T-cell (primary cell): ENCODE results near the gene GBF1. TPM values are rescaled to one million over a fixed set of nuclear protein-coding genes. Genes with fewer than 3 reads are reported as not detected.

ENCODE experiments used
- ATAC-seq, 4 experiments: fragments of 200-7000 bp in 3 of 4; fragments of 150-1000 bp in 1 of 4; cut with Tn5 transposase; replicated peaks in 1 of 4; 1 replicate in 3 of 4; 2 replicates in 1 of 4; pipeline ENCODE4 v1.10.0; 2021; ENCODE audit warnings: moderate library complexity in 3 of 4, mild to moderate bottlenecking in 2 of 4, moderate number of reproducible peaks in 1 of 4
- CTCF ChIA-PET, 2 donors: fragments of 300-600 bp; sonication (Branson Sonifier 250); formaldehyde crosslinking; loops; one replicate each; lab custom pipeline; 2022; ENCODE audit warnings: antibody characterized with exemption in 2 of 2; lab: Charles Lee
- POLR2A ChIA-PET, 2 donors: fragments of 300-600 bp; sonication (Branson Sonifier 250); formaldehyde crosslinking; loops; one replicate each; lab custom pipeline; 2022; ENCODE audit warnings: antibody characterized with exemption in 2 of 2; lab: Charles Lee
- DNase-seq, 35 experiments: peaks; one replicate each; pipeline versions ENCODE4 v3.0.0 to v3.0.0-alpha.2; 2013 to 2023
- H3K27ac ChIP-seq: one replicate; pipeline ENCODE4 v1.5.1; 2013; ENCODE audit warnings: low read length
- H3K27me3 ChIP-seq, 2 experiments: replicated peaks in 1 of 2; 1 replicate in 1 of 2; 2 replicates in 1 of 2; pipeline versions ENCODE4 v1.6.1 to v1.7.0; 2013; ENCODE audit warnings: low read length in 1 of 2, mixed read lengths in 1 of 2; ENCODE audit not compliant: control insufficient read depth in 2 of 2, insufficient read depth in 2 of 2; ENCODE audit errors: extremely low read depth in 1 of 2
- H3K36me3 ChIP-seq, 2 donors: 1 replicate in 1 of 2; 2 replicates in 1 of 2; pipeline versions ENCODE4 v1.6.1 to v1.7.0; 2013; ENCODE audit warnings: low read length in 1 of 2; ENCODE audit not compliant: control insufficient read depth in 2 of 2, insufficient read depth in 1 of 2; ENCODE audit errors: extremely low read depth in 1 of 2
- H3K4me1 ChIP-seq, 2 experiments: 1 replicate in 1 of 2; 2 replicates in 1 of 2; pipeline versions ENCODE4 v1.6.1 to v1.7.0; 2013; ENCODE audit warnings: low read length in 2 of 2, mixed read lengths in 1 of 2; ENCODE audit not compliant: insufficient read depth in 2 of 2, control insufficient read depth in 1 of 2; ENCODE audit errors: extremely low read depth in 1 of 2
- H3K4me3 ChIP-seq, 2 donors: 1 replicate in 1 of 2; 2 replicates in 1 of 2; pipeline versions ENCODE4 v1.5.1 to v1.7.0; 2013; ENCODE audit warnings: mild to moderate bottlenecking in 2 of 2, low read length in 1 of 2, moderate library complexity in 1 of 2; ENCODE audit not compliant: control insufficient read depth in 1 of 2; ENCODE audit errors: extremely low read depth in 1 of 2
- H3K9me3 ChIP-seq: 2 replicates; pipeline ENCODE4 v1.7.0; 2013
- H3K27ac Mint-ChIP-seq, 2 donors: one replicate each; pipeline ENCODE4 v1.8.0; 2020 to 2021; ENCODE audit warnings: mild to moderate bottlenecking in 2 of 2, mixed read lengths in 2 of 2
- H3K27me3 Mint-ChIP-seq, 2 donors: one replicate each; pipeline ENCODE4 v1.8.0; 2021 to 2022; ENCODE audit warnings: mixed read lengths in 2 of 2
- H3K36me3 Mint-ChIP-seq: one replicate; pipeline ENCODE4 v1.8.0; 2021; ENCODE audit warnings: mixed read lengths
- H3K4me1 Mint-ChIP-seq, 3 donors: one replicate each; pipeline ENCODE4 v1.8.0; 2020 to 2022; ENCODE audit warnings: mixed read lengths in 3 of 3, mild to moderate bottlenecking in 1 of 3
- H3K4me3 Mint-ChIP-seq, 3 donors: one replicate each; pipeline ENCODE4 v1.8.0; 2020 to 2022; ENCODE audit warnings: mild to moderate bottlenecking in 3 of 3, mixed read lengths in 3 of 3, moderate library complexity in 3 of 3
- H3K9me3 Mint-ChIP-seq, 3 donors: one replicate each; pipeline ENCODE4 v1.8.0; 2020 to 2022; ENCODE audit warnings: mixed read lengths in 3 of 3
- WGBS: methylation state at CpG from one replicate; pipeline ENCODE4 v1.1.5; 2013; ENCODE audit warnings: missing lambda C conversion rate; ENCODE audit not compliant: insufficient coverage; 5-methylcytosine and 5-hydroxymethylcytosine counted together
- total RNA-seq, 35 experiments: library from RNA in 6 of 35; stranded (reverse) in 6 of 35; fragments of 120-200 nt in 1 of 35; gene quantifications; one replicate each; pipeline versions ENCODE4 v1.2.1 to v1.2.4 and lab custom pipeline; 2013 to 2026

Gene GBF1
- total RNA-seq, 5 donors from 2014 or later (not counting 1 experiment from before 2014, with no cell fraction given), result 37.2 to 41.1 (median 38.7) TPM

DNA sequence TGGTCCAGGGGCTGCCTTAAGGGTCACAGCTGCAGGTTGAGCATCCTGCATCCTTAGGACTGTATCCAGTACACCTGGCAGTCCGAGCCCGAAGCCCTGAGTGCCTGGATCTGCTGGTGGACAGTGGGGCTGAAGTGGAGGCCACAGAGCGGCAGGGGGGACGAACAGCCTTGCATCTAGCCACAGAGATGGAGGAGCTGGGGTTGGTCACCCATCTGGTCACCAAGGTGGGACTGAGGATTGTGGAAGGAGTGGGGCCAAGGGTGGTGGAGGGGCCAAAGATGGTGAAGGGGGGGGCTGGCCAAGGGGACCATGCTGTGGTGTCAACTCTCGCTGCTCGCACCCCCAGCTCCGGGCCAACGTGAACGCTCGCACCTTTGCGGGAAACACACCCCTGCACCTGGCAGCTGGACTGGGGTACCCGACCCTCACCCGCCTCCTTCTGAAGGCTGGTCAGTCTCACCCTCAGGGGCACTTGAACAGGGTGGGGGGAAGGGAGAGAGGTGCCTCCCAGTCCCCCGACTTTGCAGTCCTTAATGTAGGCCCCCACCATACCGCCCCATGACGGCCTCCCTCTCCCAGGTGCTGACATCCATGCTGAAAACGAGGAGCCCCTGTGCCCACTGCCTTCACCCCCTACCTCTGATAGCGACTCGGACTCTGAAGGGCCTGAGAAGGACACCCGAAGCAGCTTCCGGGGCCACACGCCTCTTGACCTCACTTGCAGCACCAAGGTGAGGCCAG lies 155.4 kb downstream of the GBF1 start:
- peaks cover 14 to 53% of the 10 kb centered on the region in 2 donors for H3K36me3 ChIP-seq
- ChIA-PET CTCF (interaction anchor here in 1 of 2 donors (0.7 kb wide), 2 partner anchors 17 to 129 kb away, joined by 3 to 6 read pairs; no protein-coding TSS in a partner anchor), POLR2A (no interaction called here)
- peaks cover 12 to 51% of the 10 kb centered on the region in 2 experiments for H3K4me1 ChIP-seq
- Mint-ChIP-seq H3K4me1 (peaks cover 34 to 41% (median 39%) of the 10 kb centered on the region in 3 donors), H3K27ac (no peak overlapping the region), H3K4me3 (no peak overlapping the region), H3K36me3 (peaks cover 22% of the 10 kb centered on the region), H3K9me3 (no peaks in the 10 kb centered on the region), H3K27me3 (no peaks in the 10 kb centered on the region)
- ATAC-seq, result no peak
- no peaks in the 10 kb centered on the region for H3K9me3 ChIP-seq
- H3K27ac ChIP-seq, result no peak overlapping the region
- H3K4me3 ChIP-seq, result no peak overlapping the region
- peak in 1 of 35 experiments; percentile 12 for DNase-seq
- WGBS, result 93% methylated on average over 10 of the region's 22 CpGs
- H3K27me3 ChIP-seq, result no peaks in the 10 kb centered on the region

DNA sequence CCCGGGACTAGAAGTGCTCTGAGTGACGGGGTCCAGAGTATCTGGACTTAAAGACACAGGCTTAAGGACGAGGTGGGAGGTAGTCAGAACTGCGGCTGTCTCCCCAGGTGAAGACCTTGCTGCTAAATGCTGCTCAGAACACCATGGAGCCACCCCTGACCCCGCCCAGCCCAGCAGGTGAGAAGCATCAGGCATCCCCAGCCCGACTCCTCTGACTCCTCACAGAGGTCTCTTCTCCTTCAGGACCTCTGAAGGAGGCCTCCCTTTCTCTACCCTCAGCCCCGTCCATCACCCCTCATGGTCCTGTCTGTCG lies 156.0 kb downstream of the GBF1 start:
- H3K4me1 ChIP-seq, result peaks cover 9 to 46% of the 10 kb centered on the region in 2 experiments
- WGBS, result 88% methylated on average over 6 of the region's 8 CpGs

DNA sequence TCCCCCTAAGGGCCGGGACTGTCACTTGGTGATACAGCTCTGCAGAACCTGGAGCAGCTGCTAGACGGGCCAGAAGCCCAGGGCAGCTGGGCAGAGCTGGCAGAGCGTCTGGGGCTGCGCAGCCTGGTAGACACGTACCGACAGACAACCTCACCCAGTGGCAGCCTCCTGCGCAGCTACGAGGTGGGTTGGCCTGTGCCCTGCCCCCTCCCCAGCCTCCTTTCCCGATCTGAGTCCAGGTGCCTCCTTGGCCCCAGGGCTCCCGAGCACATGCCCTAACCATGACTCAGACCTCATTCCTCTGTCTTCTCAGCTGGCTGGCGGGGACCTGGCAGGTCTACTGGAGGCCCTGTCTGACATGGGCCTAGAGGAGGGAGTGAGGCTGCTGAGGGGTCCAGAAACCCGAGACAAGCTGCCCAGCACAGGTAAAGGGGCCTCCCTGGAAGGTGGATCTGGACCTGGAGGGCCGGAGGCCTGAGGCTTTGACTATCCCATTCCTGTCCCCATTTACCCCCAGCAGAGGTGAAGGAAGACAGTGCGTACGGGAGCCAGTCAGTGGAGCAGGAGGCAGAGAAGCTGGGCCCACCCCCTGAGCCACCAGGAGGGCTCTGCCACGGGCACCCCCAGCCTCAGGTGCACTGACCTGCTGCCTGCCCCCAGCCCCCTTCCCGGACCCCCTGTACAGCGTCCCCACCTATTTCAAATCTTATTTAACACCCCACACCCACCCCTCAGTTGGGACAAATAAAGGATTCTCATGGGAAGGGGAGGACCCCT lies 156.6 kb downstream of the GBF1 start:
- H3K9me3 ChIP-seq, result no peaks in the 10 kb centered on the region
- peaks cover 18% of the 10 kb centered on the region for H3K36me3 Mint-ChIP-seq
- H3K4me1 Mint-ChIP-seq, result peaks cover 31 to 36% (median 32%) of the 10 kb centered on the region in 3 donors
- POLR2A ChIA-PET, result interaction anchor here in 1 of 2 donors (0.5 to 0.6 kb wide), 2 partner anchors 14 to 27 kb away, joined by 3 to 4 read pairs; no protein-coding TSS in a partner anchor
- no peak overlapping the region for H3K27ac ChIP-seq
- H3K4me3 Mint-ChIP-seq, result no peak overlapping the region
- WGBS, result 80% methylated on average over 8 of the region's 18 CpGs
- peaks cover 4 to 40% of the 10 kb centered on the region in 2 experiments for H3K4me1 ChIP-seq
- peak in 1 of 35 experiments; percentile 17 for DNase-seq
- no peaks in the 10 kb centered on the region for H3K9me3 Mint-ChIP-seq
- H3K36me3 ChIP-seq, result peaks cover 14 to 46% of the 10 kb centered on the region in 2 donors
- H3K27ac Mint-ChIP-seq, result peak overlapping the region in 1 of 2 donors; percentile 8
- CTCF ChIA-PET, result interaction anchor here in 1 of 2 donors (0.6 kb wide), 1 partner anchor 17 kb away, joined by 3 read pairs; no protein-coding TSS in a partner anchor
- H3K27me3 Mint-ChIP-seq, result no peaks in the 10 kb centered on the region
- H3K4me3 ChIP-seq, result no peak overlapping the region
- no peaks in the 10 kb centered on the region for H3K27me3 ChIP-seq
- no peak for ATAC-seq

More for the DNA sequence above, 156.0 kb downstream of the GBF1 start:
- peaks cover 14 to 52% of the 10 kb centered on the region in 2 donors for H3K36me3 ChIP-seq
- H3K9me3 ChIP-seq, result no peaks in the 10 kb centered on the region
- ATAC-seq, result no peak
- Mint-ChIP-seq H3K4me1 (peaks cover 35 to 38% (median 36%) of the 10 kb centered on the region in 3 donors), H3K36me3 (peaks cover 22% of the 10 kb centered on the region), H3K9me3 (no peaks in the 10 kb centered on the region), H3K27me3 (no peaks in the 10 kb centered on the region), H3K4me3 (no peak overlapping the region), H3K27ac (no peak overlapping the region)
- no peaks in the 10 kb centered on the region for H3K27me3 ChIP-seq
- ChIA-PET POLR2A (no interaction called here), CTCF (no interaction called here)
- H3K4me3 ChIP-seq, result no peak overlapping the region
- peak in 1 of 35 experiments; percentile 21 for DNase-seq
- H3K27ac ChIP-seq, result no peak overlapping the region

DNA sequence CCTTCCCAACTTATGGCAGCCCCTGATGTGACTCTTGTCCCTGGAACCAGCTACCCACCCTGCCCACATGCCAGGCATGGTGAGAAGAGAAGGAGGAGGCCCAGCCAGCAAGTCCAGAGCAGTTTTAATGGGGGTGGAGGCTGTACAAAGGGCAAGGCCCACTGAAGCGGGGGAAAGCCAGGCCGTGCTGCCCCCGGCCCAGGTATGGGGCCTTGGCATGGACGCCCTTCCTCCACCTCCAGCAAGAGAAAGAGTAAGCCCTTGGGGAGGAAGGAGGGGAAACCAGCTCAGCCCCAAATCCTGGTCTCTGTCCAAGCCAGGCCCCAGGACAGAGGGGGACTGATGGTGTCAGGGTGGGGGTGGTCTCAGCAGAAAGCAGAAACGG lies 157.2 kb downstream of the GBF1 start:
- peaks cover 13 to 40% of the 10 kb centered on the region in 2 donors for H3K36me3 ChIP-seq
- Mint-ChIP-seq H3K4me1 (peaks cover 26 to 32% (median 27%) of the 10 kb centered on the region in 3 donors), H3K27ac (peak overlapping the region in 1 of 2 donors; percentile 8), H3K4me3 (no peak overlapping the region), H3K27me3 (no peaks in the 10 kb centered on the region), H3K36me3 (peaks cover 17% of the 10 kb centered on the region), H3K9me3 (no peaks in the 10 kb centered on the region)
- peaks cover 0 to 4% of the 10 kb centered on the region in 2 experiments for H3K27me3 ChIP-seq
- ChIA-PET POLR2A (interaction anchor here in 1 of 2 donors (0.5 kb wide), 1 partner anchor 27 kb away, joined by 3 read pairs; no protein-coding TSS in a partner anchor), CTCF (no interaction called here)
- no CpG with 5 or more reads among the region's 5 CpGs for WGBS
- H3K27ac ChIP-seq, result no peak overlapping the region
- H3K4me3 ChIP-seq, result no peak overlapping the region
- ATAC-seq, result no peak
- H3K4me1 ChIP-seq, result peaks cover 2 to 37% of the 10 kb centered on the region in 2 experiments
- no peak for DNase-seq
- H3K9me3 ChIP-seq, result no peaks in the 10 kb centered on the region

DNA sequence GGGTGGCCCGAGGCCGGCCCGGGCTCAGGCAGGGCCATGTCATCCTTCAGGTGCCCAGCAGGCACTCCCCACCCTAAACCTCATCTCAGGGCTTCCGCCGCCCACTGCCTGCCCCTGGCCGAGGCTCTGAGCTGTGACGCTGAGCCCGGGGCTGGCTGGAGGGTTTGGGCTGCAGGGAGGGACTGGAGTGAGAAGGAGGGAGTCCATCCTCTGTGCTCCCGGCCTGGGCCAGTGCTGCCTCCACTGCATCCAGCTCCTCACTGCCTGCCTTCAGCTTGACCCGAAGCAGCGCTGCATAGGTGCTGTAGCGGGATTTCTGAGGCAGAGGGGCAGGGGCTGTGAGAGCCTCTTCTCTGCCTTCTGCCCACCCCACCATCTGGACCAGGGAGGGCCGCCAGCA lies 157.8 kb downstream of the GBF1 start:
- ATAC-seq, result no peak
- 100% methylated on average over 3 of the region's 13 CpGs for WGBS

More for the DNA sequence above, 157.8 kb downstream of the GBF1 start:
- H3K27ac ChIP-seq, result no peak overlapping the region
- H3K9me3 Mint-ChIP-seq, result no peaks in the 10 kb centered on the region
- H3K36me3 ChIP-seq, result peaks cover 12 to 34% of the 10 kb centered on the region in 2 donors
- H3K9me3 ChIP-seq, result no peaks in the 10 kb centered on the region
- CTCF ChIA-PET, result no interaction called here
- H3K4me3 ChIP-seq, result no peak overlapping the region
- peaks cover 0 to 2% of the 10 kb centered on the region in 2 donors for H3K27me3 Mint-ChIP-seq
- no peak overlapping the region for H3K27ac Mint-ChIP-seq
- POLR2A ChIA-PET, result no interaction called here
- H3K4me1 Mint-ChIP-seq, result peaks cover 21 to 30% (median 24%) of the 10 kb centered on the region in 3 donors
- peak in 1 of 35 experiments; percentile 30 for DNase-seq
- no peak overlapping the region for H3K4me3 Mint-ChIP-seq
- peaks cover 0 to 10% of the 10 kb centered on the region in 2 experiments for H3K27me3 ChIP-seq
- H3K4me1 ChIP-seq, result peaks cover 4 to 37% of the 10 kb centered on the region in 2 experiments
- H3K36me3 Mint-ChIP-seq, result peaks cover 13% of the 10 kb centered on the region
